Caco-2 (cell line): ENCODE results near the gene PAX5. TPM values are rescaled to one million over a fixed set of nuclear protein-coding genes. Genes with fewer than 3 reads are reported as not detected.

Experiments used
- BruUV-seq: library from RNA; stranded (reverse); fragments of 400-500 nt; replicated peaks from 2 replicates; lab custom pipeline; 2021; lab: Mats Ljungman, UMichigan
- CTCF ChIA-PET: fragments of 300-600 bp; sonication (Branson Sonifier 250); formaldehyde crosslinking; loops from one replicate; lab custom pipeline; 2022; ENCODE audit warnings: antibody characterized with exemption; lab: Charles Lee
- POLR2A ChIA-PET: fragments of 300-600 bp; sonication (Branson Sonifier 250); formaldehyde crosslinking; loops from one replicate; lab custom pipeline; 2022; ENCODE audit warnings: antibody characterized with exemption; lab: Charles Lee
- DNase-seq, 2 experiments: peaks; one replicate each; pipeline versions ENCODE4 v3.0.0 to v3.0.0-alpha.2; 2020 to 2022
- H3K27me3 ChIP-seq: replicated peaks from 2 replicates; pipeline ENCODE4 v1.6.0; 2011; ENCODE audit warnings: low read length; ENCODE audit not compliant: control insufficient read depth, insufficient read depth
- H3K36me3 ChIP-seq: 2 replicates; pipeline ENCODE4 v1.5.1; 2011; ENCODE audit warnings: low read length; ENCODE audit not compliant: control insufficient read depth, insufficient read depth
- H3K4me1 ChIP-seq: fragments of 250-450 bp; sonication (Bioruptor Pico); 2 replicates; pipeline ENCODE4 v1.5.1; 2020; ENCODE audit warnings: mild to moderate bottlenecking
- H3K4me3 ChIP-seq: 2 replicates; pipeline ENCODE4 v1.5.1; 2011; ENCODE audit warnings: low read depth, mild to moderate bottlenecking, control low read depth, low read length
- H3K9me3 ChIP-seq: fragments of 250-450 bp; sonication (Bioruptor Pico); 2 replicates; pipeline ENCODE4 v1.5.1; 2020; ENCODE audit warnings: mild to moderate bottlenecking, moderate library complexity
- H3K27ac Mint-ChIP-seq: one replicate; pipeline ENCODE4 v1.8.0; 2022; ENCODE audit warnings: mixed read lengths; ENCODE audit not compliant: unreplicated experiment
- H3K27me3 Mint-ChIP-seq: one replicate; pipeline ENCODE4 v1.8.0; 2022; ENCODE audit warnings: mixed read lengths; ENCODE audit not compliant: insufficient read depth, unreplicated experiment
- H3K36me3 Mint-ChIP-seq: one replicate; pipeline ENCODE4 v1.8.0; 2022; ENCODE audit warnings: mild to moderate bottlenecking, mixed read lengths; ENCODE audit not compliant: insufficient read depth, unreplicated experiment
- H3K4me1 Mint-ChIP-seq: one replicate; pipeline ENCODE4 v1.8.0; 2022; ENCODE audit warnings: low read depth, mixed read lengths; ENCODE audit not compliant: unreplicated experiment
- H3K4me3 Mint-ChIP-seq: one replicate; pipeline ENCODE4 v1.8.0; 2022; ENCODE audit warnings: mild to moderate bottlenecking, moderate library complexity, mixed read lengths; ENCODE audit not compliant: unreplicated experiment
- H3K9me3 Mint-ChIP-seq: one replicate; pipeline ENCODE4 v1.8.0; 2022; ENCODE audit warnings: mixed read lengths; ENCODE audit not compliant: unreplicated experiment
- CTCF ChIP-seq, 2 experiments: fragments of 200-600 bp in 1 of 2; IDR thresholded peaks; 1 replicate in 1 of 2; 2 replicates in 1 of 2; pipeline versions ENCODE4 v1.5.1 to v1.8.0; 2011 to 2022; ENCODE audit warnings: antibody characterized with exemption in 1 of 2, control low read depth in 1 of 2, inconsistent platforms in 1 of 2, low read depth in 1 of 2, low read length in 1 of 2, mild to moderate bottlenecking in 1 of 2, moderate library complexity in 1 of 2; ENCODE audit not compliant: insufficient read depth in 1 of 2, severe bottlenecking in 1 of 2, unreplicated experiment in 1 of 2
- intact Hi-C: fragments of 100-400 bp; cut with micrococcal nuclease; formaldehyde crosslinking; loops from one replicate; pipeline ENCODE4 v1.10.0; 2022; ENCODE audit not compliant: unreplicated experiment
- total RNA-seq: library from RNA; stranded (reverse); gene quantifications from 2 replicates; pipeline ENCODE4 v1.2.3, GENCODE V29; 2022

PAX5 gene
- total RNA-seq, 1 experiment from 2014 or later: not detected

- Histone ChIP-seq H3K9me3 (no peaks in the 10 kb centered on the region), H3K27me3 (peaks cover 3% of the 10 kb centered on the region; the same call in 1 of the 2 replicates), H3K4me1 (no peaks in the 10 kb centered on the region), H3K4me3 (peak overlapping the region; percentile 6; the same call in 1 of the 2 replicates), H3K36me3 (no peaks in the 10 kb centered on the region)
- peaks cover 31% of the 10 kb centered on the region for H3K27me3 Mint-ChIP-seq
- intact Hi-C loops: no loop called here
- ChIA-PET POLR2A (no interaction called here), CTCF (no interaction called here)
- no peak for DNase-seq
- peaks cover 6% of the 10 kb centered on the region for H3K9me3 Mint-ChIP-seq
- BruUV-seq: no TSS peak
- H3K4me1 Mint-ChIP-seq: no peaks in the 10 kb centered on the region
- H3K36me3 Mint-ChIP-seq: no peaks in the 10 kb centered on the region
- H3K4me3 Mint-ChIP-seq: peak overlapping the region; percentile 15
- TF ChIP-seq CTCF (IDR thresholded peaks at IDR 0.05; ENCODE audit: insufficient read depth in 1 of 2, low read depth in 1 of 2, low read length in 1 of 2, severe bottlenecking in 1 of 2, unreplicated experiment in 1 of 2): no peak
- H3K27ac Mint-ChIP-seq: no peak overlapping the region
Measured at GRCh38 chr9:36985769-36986467, 48.1 kb downstream of the PAX5 start.

GRCh38 chr9:36985061-36985768 is 48.9 kb downstream of the PAX5 start:
- no peaks in the 10 kb centered on the region for H3K4me1 Mint-ChIP-seq
- peaks cover 30% of the 10 kb centered on the region for H3K27me3 Mint-ChIP-seq
- CTCF ChIA-PET: no interaction called here
- DNase-seq: no peak
- no peak for TF ChIP-seq CTCF (IDR thresholded peaks at IDR 0.05; ENCODE audit: insufficient read depth in 1 of 2, low read depth in 1 of 2, low read length in 1 of 2, severe bottlenecking in 1 of 2, unreplicated experiment in 1 of 2)
- H3K9me3 Mint-ChIP-seq: peaks cover 6% of the 10 kb centered on the region
- BruUV-seq: no TSS peak
- Histone ChIP-seq H3K4me1 (no peaks in the 10 kb centered on the region), H3K36me3 (no peaks in the 10 kb centered on the region), H3K4me3 (no peak overlapping the region), H3K27me3 (peaks cover 3% of the 10 kb centered on the region; the same call in 1 of the 2 replicates), H3K9me3 (no peaks in the 10 kb centered on the region)
- no peaks in the 10 kb centered on the region for H3K36me3 Mint-ChIP-seq
- H3K27ac Mint-ChIP-seq: no peak overlapping the region
- H3K4me3 Mint-ChIP-seq: peak overlapping the region; percentile 15
- intact Hi-C loops: no loop called here
- POLR2A ChIA-PET: no interaction called here

GRCh38 chr9:36980148-36980974 is 53.7 kb downstream of the PAX5 start:
- no peaks in the 10 kb centered on the region for H3K4me1 Mint-ChIP-seq
- DNase-seq: peak; percentile 29 to 46
- no peak overlapping the region for H3K4me3 Mint-ChIP-seq
- Histone ChIP-seq H3K4me3 (no peak overlapping the region), H3K27me3 (peaks cover 3% of the 10 kb centered on the region; the same call in 1 of the 2 replicates), H3K9me3 (no peaks in the 10 kb centered on the region), H3K4me1 (no peaks in the 10 kb centered on the region), H3K36me3 (no peaks in the 10 kb centered on the region)
- no peaks in the 10 kb centered on the region for H3K36me3 Mint-ChIP-seq
- ChIA-PET CTCF (interaction anchor here (1.0 to 1.4 kb wide), 2 partner anchors 11 to 107 kb away, joined by 5 to 6 read pairs; no protein-coding TSS in a partner anchor), POLR2A (no interaction called here)
- no TSS peak for BruUV-seq
- H3K9me3 Mint-ChIP-seq: no peaks in the 10 kb centered on the region
- H3K27me3 Mint-ChIP-seq: peaks cover 11% of the 10 kb centered on the region
- no peak overlapping the region for H3K27ac Mint-ChIP-seq
- intact Hi-C loops: no loop called here
- TF ChIP-seq CTCF (IDR thresholded peaks at IDR 0.05; ENCODE audit: insufficient read depth in 1 of 2, low read depth in 1 of 2, low read length in 1 of 2, severe bottlenecking in 1 of 2, unreplicated experiment in 1 of 2): peak in 1 of 2 experiments; percentile 18
